Fibroblast of villous mesenchyme (primary cell): ENCODE measurements around the gene CA9. TPM values are rescaled to one million over a fixed set of nuclear protein-coding genes. Genes with fewer than 3 reads are reported as not detected.

Experiments
- DNase-seq: peaks from one replicate; pipeline ENCODE4 v3.0.0-alpha.2; 2010; ENCODE audit warnings: low read depth
- H3K4me3 ChIP-seq: 2 replicates; pipeline ENCODE4 v1.5.1; 2011; ENCODE audit warnings: low read depth, mild to moderate bottlenecking, low read length
- CTCF ChIP-seq: IDR thresholded peaks from 2 replicates; pipeline ENCODE4 v1.5.1; 2012; ENCODE audit warnings: low read depth, mild to moderate bottlenecking, low read length; ENCODE audit not compliant: insufficient read depth
- total RNA-seq: library from RNA; depleted of rRNA; stranded (reverse); fragments of >200 nt; gene quantifications from 2 replicates; pipeline ENCODE4 v1.2.3, GENCODE V29; 2012

Gene CA9
- total RNA-seq, 1 donor, result not detected

- no peak for TF ChIP-seq CTCF
- H3K4me3 ChIP-seq, result no peak overlapping the region
- no peak for DNase-seq
These were observed 39.2 kb downstream of the CA9 start for GRCh38 chr9:35712762-35713400.

GRCh38 chr9:35713578-35713977 is 39.9 kb downstream of the CA9 start:
- no peak overlapping the region for H3K4me3 ChIP-seq
- no peak for DNase-seq
- no peak for TF ChIP-seq CTCF

GRCh38 chr9:35714123-35714522 is 40.4 kb downstream of the CA9 start:
- no peak for DNase-seq
- TF ChIP-seq CTCF, result no peak
- H3K4me3 ChIP-seq, result no peak overlapping the region

- no peak for TF ChIP-seq CTCF
- DNase-seq, result no peak
- no peak overlapping the region for H3K4me3 ChIP-seq
These were observed 41.0 kb downstream of the CA9 start for GRCh38 chr9:35714579-35715252.

- no peak for DNase-seq
- no peak for TF ChIP-seq CTCF
- H3K4me3 ChIP-seq, result no peak overlapping the region
These were observed 42.5 kb downstream of the CA9 start for GRCh38 chr9:35716230-35716629.

GRCh38 chr9:35717132-35717870 is 43.6 kb downstream of the CA9 start:
- no peak for TF ChIP-seq CTCF
- no peak for DNase-seq

More at GRCh38 chr9:35717132-35717870, 43.6 kb downstream of the CA9 start:
- no peak overlapping the region for H3K4me3 ChIP-seq
